T-helper 1 cell (primary cell): ENCODE measurements around the gene KIAA1328.
"Not testable (repeated sequence)": the region's sequence is repeated elsewhere in the genome, so short reads cannot be mapped to it uniquely, and the experiment has no call there.

Source experiments
- DNase-seq, 5 donors: peaks; one replicate each; pipeline ENCODE4 v3.0.0-alpha.2; 2012 to 2020

KIAA1328 gene

GRCh38 chr18:36826556-36826955 is 2.4 kb upstream of the KIAA1328 start:
- DNase-seq: no peak

- peak in 3 of 5 donors; percentile 7 to 17 (median 17) for DNase-seq
Observed at GRCh38 chr18:36828157-36828629, 734 bp upstream of the KIAA1328 start.

GRCh38 chr18:36829362-36830157 is 633 bp downstream of the KIAA1328 start:
- DNase-seq: peak in 2 of 5 donors; percentile 1 to 8

DNA sequence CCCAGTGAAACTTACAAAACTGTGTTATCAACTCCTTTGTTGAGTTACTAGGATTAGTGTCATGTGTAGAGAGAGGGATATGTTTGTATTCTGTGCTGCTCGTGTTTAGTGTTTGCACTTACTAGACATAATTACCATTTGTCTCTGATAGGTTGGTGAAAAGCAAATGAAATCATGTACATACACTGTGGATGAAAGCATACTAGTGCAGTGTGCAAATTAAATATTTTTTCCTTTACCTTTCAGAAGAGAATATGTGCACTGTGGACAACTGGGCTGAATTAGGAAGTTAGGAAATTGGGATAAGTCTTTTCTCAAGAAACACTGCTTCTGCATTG is 1.2 kb downstream of the KIAA1328 start:
- DNase-seq: no peak

DNA sequence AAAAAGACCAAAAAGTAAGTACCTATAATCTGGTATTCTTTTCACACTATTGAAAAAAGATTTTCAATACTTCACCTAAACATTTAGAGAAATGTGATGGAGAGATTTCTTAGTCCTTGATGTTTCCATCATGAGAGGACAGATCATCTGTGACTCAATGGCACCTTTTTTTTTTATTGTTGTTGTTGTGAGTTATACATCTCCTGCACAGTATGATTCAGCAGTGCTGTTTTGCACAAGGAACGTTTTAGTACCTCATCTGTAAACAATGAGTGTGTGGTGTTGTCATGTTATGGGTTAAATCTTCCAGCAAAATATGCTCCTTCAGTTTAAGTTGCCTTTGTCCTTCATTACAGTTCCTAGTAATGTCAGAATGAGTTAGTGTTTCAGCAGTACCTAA is 2.2 kb downstream of the KIAA1328 start:
- peak in 1 of 5 donors; percentile 2 for DNase-seq

DNA sequence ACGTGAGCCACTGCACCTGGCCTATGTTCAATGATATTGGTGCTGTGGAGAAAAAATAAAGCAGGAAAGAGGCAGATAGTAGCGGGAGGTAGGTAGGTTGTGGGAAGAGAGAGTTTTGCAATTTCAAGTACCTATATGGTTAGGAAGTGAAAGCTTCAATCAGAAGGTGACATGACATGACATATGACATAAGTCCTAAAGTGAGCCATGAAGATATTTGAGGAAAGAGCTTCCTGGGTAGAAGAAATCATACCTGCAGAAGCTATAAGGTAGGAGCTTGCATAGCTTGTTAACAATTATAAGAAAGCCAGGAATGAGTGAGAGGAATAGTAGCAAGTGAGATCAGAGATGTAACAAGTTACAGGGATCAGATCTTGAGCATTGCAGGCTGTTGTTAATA is 4.2 kb downstream of the KIAA1328 start:
- DNase-seq: no peak

GRCh38 chr18:36835927-36836326 is 7.0 kb downstream of the KIAA1328 start:
- DNase-seq: no peak

DNA sequence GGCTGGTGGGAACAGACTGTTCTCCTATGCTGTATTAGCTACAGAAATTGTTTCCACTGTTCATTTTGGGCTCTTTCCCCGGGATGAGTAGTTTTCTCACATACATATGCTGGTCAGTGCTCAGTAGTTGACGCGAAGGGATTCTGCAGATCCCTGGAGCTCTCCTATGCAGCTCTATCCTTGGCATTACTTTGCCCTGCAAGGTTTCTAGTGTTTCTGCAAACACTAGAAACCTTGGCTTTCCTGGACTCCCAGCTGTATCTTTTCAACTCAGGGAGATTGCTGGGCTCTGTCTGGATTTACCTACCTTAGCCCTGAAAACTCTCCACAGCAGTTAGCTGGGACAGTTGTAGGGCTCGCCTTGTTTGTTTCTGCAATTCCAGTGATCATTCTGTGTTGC is 10.9 kb downstream of the KIAA1328 start:
- DNase-seq: no peak

GRCh38 chr18:36843199-36843598 is 14.3 kb downstream of the KIAA1328 start:
- DNase-seq: no peak

DNA sequence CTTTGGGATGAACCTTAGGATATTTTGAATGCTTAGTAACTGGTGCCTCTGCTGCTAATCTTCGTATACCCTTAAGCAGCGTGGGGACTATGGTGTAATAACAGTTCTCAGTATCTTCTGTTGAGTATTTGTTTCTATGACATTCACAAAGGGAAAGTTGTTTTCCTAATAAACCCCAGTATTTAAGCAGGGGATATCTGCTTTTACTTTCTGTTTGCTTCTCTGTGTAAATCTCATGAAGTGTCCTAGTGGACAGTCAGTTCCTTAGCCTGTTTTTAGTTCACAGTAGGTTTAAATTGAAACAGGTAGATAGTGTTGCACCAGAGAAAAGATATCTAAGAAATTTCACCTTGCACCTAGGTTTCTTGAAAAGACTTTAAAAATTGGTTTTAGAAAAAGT is 14.9 kb downstream of the KIAA1328 start:
- DNase-seq: no peak

DNA sequence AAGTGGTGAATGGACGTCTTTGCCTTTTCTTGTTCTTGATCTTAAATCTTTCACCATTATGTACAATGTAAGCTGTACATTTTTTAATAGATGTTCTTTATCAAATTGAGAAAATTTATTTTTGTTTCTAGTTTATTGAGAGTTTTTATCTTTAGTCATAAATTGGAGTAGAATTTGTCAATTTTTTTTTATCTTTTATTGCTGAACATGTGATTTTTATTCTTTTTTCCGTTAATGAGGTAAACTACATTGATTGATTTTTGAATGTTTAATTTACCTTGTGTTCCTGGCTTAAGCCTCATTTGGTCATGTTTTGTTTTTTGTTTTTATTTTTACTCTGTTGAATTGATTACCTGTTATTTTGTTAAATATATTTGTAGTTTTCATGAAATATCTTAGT is 19.7 kb downstream of the KIAA1328 start:
- no peak for DNase-seq

DNA sequence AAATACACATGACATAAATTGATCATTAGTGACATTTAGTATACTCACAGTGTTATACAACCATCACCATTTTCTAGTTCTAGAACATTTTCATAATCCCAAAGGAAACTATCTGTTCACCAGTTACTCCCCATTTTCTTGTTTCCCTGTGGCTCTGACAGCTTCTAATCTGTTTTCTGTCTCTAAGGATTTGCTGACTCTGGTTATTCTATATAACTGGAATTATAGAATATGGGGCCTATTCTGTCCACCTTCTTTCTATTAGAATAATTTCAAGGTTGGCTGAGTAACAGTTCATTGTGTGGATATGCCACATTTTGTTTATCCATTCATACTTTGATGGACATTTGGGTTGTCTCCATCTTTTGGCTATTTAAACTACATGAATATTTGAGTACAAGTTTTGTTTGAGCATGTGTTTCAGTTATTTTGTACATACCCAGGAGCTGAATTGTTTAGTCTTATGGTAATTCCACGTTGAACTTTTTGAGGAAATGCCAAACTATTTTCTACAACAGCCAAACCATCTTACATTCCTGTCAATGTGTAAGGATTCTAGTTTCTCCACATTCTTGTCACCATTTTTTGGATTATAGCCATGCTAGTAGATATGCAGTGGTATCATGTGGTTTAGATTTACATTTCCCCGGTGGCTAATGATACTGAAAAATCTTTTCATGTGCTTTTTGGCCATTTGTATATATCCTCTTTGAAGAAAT is 20.5 kb downstream of the KIAA1328 start:
- no peak for DNase-seq

GRCh38 chr18:36850527-36851201 is 21.7 kb downstream of the KIAA1328 start:
- DNase-seq: peak in 1 of 5 donors; percentile 13

GRCh38 chr18:36851202-36851590 is 22.3 kb downstream of the KIAA1328 start:
- no peak for DNase-seq

GRCh38 chr18:36856815-36857214 is 27.9 kb downstream of the KIAA1328 start:
- no peak for DNase-seq

DNA sequence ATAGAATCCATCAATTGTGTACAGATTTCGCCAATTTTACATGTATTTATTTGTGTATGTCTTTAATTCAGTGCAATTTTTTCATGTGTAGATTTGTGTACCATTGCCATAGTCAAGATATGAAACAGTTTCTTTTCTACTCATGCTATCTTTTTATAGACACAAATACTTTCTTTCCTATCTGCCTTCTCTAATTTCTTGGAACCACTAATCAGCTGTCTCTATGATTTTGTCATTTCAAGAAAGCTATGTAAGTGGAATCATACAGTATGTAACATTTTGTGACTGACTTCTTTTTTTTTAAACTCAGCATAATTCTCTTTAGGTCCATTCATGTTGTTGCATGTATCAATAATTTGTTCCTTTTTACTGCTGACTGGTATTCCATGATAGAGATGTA is 33.3 kb downstream of the KIAA1328 start:
- peak in 1 of 5 donors; percentile 3 for DNase-seq

DNA sequence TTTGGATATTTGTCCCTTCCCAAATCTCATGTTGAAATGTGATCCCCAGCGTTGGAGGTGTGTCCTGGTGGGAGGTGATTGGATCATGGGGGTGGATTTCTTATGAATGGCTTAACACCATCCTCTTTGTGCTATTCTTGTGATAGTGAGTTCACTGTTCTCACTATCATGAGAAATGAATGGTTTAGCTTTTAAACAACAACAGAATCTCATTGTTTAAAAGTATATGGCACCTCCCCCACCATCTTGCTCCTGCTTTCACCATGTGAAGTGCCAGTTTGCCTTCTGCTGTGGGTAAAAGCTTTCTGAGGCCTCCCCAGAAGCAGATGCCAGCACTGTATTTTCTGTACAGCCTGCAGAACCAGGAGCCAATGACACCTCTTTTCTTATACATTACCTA is 38.1 kb downstream of the KIAA1328 start:
- DNase-seq: no peak

DNA sequence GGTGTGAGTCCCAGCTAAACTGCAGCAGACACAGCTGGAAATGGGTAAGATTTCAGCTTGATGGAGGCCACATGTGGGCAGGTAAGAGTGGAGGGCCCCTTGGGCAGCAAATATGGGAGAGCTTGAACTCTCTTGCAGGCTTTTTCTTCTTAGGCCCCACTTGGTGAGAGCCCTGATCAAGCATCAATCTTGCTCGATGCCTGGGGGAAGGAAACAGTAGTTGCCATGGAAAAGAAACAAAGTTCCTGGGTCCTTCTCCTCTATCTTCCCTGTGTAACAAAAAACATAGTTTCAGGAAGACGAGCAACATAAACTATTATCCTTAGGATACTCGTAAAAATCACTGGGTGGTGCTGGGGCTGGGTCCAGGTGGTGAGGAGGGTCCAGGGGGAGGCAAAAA is 42.9 kb downstream of the KIAA1328 start:
- no peak for DNase-seq

DNA sequence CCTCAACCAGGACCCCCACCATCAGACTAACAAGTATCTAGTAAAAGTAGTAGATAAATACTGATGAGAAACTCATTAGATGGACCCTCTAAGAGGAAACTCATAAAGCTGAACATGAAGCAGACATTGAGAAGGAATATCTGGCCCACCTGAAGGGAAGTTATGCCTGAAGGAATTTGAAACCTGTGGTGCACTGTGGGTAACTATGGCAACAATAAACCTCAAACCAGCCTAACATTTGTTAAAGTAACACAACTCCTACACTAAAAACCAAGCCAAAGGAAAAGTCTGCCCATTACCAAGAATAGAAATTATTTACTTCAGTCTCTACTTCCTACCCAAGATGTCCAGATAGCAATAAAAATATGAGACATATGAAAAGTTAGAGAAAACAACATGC is 43.4 kb downstream of the KIAA1328 start:
- no peak for DNase-seq

- DNase-seq: not testable (repeated sequence)
Observed at GRCh38 chr18:36873826-36874225, 44.9 kb downstream of the KIAA1328 start.

- not testable (repeated sequence) for DNase-seq
Observed at GRCh38 chr18:36879796-36880195, 50.9 kb downstream of the KIAA1328 start.

DNA sequence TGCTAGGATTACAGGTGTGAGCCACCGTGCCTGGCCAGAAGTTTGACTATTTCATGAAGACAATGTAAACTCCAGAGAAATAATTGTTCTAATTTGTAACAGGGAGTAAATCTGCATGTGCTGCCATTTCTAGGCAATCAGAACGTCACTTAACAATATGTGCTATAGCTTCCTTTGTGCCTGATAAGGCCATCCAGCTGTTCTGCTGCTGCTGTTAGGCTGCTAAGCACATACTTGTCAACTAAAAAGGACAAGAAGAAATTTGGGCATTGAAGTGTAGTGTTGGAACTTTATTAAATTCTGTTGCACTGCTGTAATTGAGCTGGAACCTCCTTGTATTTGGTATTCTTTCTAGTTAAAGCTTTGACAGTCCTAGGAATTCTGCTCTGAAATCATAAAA is 57.1 kb downstream of the KIAA1328 start:
- no peak for DNase-seq

GRCh38 chr18:36887114-36887513 is 58.2 kb downstream of the KIAA1328 start:
- no peak for DNase-seq

- DNase-seq: no peak
Observed at GRCh38 chr18:36887864-36888263, 58.9 kb downstream of the KIAA1328 start.
